ENCODE results near the gene TTC3.

The TTC3 gene

DNA sequence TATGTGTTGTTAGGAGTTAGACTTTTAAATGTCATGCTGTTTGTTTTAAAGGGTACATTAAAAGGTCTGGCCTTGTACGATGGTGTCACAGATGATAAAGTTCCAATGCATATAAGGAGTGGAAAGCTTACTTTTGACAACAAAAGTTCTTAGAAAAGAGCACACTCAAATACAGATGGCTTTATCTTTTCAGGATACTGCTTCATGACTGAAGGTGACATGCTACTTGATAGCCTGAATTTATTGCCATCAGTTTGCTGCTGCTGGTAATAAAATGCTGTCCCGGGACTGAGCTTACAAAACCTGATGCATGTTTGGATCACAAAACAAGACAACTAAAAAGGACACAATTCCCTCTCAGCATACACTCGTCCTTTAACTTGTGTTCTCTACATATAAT is 84.9 kb downstream of the TTC3 start:
- DNase-seq = no peak

- no peak for DNase-seq
Observed at GRCh38 chr21:37159053-37159776, 86.2 kb downstream of the TTC3 start.

- no peak for DNase-seq
Observed at GRCh38 chr21:37159949-37160348, 86.9 kb downstream of the TTC3 start.

- no peak for DNase-seq
Observed at GRCh38 chr21:37164742-37165141, 91.7 kb downstream of the TTC3 start.

GRCh38 chr21:37165586-37165985 is 92.5 kb downstream of the TTC3 start:
- no peak for DNase-seq

DNA sequence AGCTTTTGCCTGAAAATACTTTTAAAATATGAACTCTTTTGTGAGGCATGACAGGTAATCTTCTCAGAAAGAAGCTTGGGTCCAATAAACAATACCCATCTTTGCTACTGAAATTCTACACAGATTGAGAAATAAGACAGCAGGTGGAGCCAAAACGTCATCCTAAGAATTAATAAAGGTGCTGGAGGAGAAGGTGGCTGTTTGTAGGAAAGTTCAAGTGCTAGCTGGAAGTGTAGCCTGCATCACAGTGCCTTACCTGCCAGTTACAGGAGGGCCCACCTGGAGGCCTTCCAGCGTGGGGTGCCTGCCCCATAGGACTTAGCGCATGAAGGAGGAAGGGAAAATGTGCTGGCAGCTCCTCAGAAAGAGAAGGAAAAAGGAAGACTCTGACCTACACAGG is 93.7 kb downstream of the TTC3 start:
- DNase-seq = peak; percentile 19

- no peak for DNase-seq
Observed at GRCh38 chr21:37168666-37169065, 95.6 kb downstream of the TTC3 start.

- no peak for DNase-seq
Observed at GRCh38 chr21:37172646-37173045, 99.6 kb downstream of the TTC3 start.

GRCh38 chr21:37176716-37177115 is 103.7 kb downstream of the TTC3 start:
- no peak for DNase-seq

- no peak for DNase-seq
Observed at GRCh38 chr21:37181059-37181458, 108.0 kb downstream of the TTC3 start.

- DNase-seq = no peak
Observed at GRCh38 chr21:37182222-37182621, 109.2 kb downstream of the TTC3 start.

- DNase-seq = no peak
Observed at GRCh38 chr21:37183749-37184148, 110.7 kb downstream of the TTC3 start.

DNA sequence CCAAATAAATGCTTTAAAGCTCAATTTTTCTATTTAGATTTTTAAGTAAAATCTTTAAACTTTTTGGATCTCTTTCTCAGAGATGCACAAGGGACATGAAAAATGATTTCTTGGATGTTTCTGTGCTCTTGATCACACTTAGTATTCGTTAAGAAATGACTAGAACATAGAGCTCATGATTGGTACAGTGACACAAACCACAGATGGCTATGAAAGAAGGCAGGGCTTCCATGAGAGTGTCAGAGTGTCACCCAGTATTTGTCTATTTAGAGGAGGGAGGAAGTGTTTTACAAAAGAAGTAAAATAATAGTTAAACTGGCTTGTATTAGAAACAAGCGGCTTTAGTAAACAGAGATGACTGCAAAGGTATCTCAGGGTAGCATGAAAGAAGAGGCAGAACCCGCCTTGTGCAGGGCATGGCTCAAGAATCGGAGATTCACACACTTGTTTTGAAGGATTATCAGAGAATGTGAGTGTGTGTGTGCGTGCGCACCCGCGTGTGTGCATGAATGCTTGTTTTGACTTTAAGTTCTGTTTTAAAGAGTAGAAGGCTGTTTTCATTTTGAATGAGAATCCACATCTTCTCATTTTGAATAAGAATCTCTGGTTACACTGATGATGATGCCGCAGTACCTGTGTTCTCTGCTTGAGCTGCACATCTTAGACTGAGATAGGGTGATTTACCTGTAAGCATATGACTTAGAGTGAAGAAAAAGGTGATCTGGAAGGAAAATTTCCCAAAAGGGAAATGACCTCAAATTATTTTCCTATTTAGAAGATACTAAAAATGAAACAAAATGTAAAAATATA is 111.9 kb downstream of the TTC3 start:
- DNase-seq = no peak

DNA sequence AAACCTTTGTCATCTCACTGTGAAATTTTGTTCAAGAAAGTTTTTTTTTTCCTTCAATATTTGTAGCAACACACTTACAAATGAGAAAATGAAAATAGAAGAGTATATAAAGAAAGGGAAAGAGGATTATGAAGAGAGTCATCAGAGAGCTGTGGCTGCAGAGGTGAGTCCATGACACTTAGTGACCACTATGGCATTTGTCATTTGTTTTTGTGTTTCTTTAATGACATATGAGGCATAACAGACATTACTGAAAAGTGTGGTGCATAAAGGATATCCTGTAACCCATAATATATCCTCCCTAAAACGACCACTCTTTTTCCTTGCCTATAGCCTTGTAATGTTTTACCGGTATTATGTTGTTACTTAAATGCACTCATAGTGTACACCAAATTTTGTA is 113.9 kb downstream of the TTC3 start:
- DNase-seq = no peak

- DNase-seq = no peak
Observed at GRCh38 chr21:37188825-37189224, 115.8 kb downstream of the TTC3 start.

DNA sequence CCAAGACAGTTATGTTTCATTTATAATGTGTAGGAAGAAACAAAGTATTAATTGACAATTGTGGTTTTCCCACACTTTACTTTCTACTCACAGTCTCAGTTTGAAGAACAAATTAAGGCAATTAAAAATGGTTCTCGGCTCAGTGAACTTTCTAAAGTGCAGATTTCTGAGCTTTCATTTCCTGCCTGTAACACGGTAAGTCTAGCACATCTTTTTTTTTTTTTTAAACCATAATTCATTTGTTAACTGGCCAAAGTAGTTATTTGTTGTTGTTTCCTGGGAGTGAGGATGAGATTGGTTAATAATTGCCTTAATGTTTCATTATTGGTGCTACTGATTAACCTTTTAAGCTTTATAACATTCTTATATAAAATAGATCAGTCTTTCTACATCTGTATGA is 119.0 kb downstream of the TTC3 start:
- DNase-seq = no peak

DNA sequence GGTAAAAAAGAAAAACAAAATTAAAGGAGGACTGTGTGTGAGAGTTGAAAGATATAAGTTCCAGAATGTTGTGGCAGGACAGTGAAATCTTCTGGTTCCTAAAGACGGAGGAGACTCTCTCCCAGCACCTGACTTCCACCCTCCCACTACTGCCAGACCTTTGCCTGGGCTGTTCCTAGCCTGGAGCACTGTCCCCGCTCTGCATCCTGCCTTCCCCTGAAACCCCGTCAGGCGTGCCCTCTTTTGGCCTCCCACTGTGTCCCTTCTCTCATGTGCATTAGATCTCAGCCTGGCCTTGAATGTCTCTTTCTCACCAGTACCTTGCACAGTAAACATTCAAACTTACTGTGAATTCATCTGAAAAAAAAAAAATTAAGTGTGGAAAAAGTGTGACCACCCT is 120.0 kb downstream of the TTC3 start:
- no peak for DNase-seq

DNA sequence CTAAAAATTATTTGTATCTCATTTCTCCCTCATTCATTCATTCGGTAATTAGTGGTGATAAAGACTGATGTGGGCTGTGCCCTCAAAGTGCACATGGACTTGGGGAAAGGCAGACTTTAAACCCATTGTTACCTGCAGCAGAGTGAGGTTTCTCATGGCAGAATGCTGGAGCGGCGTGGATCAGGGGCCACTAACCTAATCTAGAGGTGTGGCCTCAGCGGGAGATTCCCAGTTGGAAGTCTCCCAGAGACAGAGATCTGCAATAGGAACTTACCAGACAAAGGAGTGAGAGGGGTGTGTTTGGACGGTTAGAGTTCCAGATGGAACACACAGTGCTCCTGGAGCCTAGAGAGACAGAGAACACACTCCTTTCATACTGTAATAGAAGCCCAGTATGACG is 120.6 kb downstream of the TTC3 start:
- no peak for DNase-seq

GRCh38 chr21:37195059-37195458 is 122.0 kb downstream of the TTC3 start:
- no peak for DNase-seq

DNA sequence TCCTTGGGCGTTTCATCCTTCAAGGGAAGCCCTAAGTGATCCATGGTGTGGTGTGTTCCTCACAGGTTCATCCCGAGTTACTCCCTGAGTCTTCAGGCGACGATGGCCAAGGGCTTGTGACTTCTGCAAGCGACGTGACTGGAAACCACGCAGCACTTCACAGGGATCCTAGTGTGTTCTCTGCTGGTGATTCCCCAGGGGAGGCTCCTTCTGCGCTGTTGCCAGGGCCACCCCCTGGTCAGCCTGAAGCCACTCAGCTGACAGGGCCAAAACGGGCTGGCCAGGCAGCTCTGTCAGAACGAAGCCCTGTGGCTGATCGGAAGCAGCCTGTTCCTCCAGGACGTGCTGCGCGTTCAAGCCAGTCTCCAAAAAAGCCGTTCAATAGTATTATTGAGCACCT is 122.6 kb downstream of the TTC3 start:
- DNase-seq = no peak

GRCh38 chr21:37196847-37197246 is 123.8 kb downstream of the TTC3 start:
- no peak for DNase-seq

- DNase-seq = no peak
Observed at GRCh38 chr21:37197746-37198145, 124.7 kb downstream of the TTC3 start.

GRCh38 chr21:37199057-37199924 is 126.2 kb downstream of the TTC3 start:
- no peak for DNase-seq

All from CD4-positive, alpha-beta T cell treated with Interleukin-10 for 1 hour (primary cell).